Measurements from ENCODE around the gene SOD2.
"Not testable (repeated sequence)": the region's sequence is repeated elsewhere in the genome, so short reads cannot be mapped to it uniquely, and the experiment has no call there.

- not testable (repeated sequence) for TF ChIP-seq CTCF (IDR thresholded peaks at IDR 0.05); EZH2 (IDR thresholded peaks at IDR 0.05; ENCODE audit: borderline replicate concordance, insufficient read depth, low read depth, low read length, poor library complexity, severe bottlenecking)
Measured at GRCh38 chr6:159732550-159732949, 39.5 kb upstream of the SOD2 start.

All from B cell (primary cell).